Type B pancreatic cell (in vitro differentiated cells): ENCODE measurements around the gene RNF138. TPM values are rescaled to one million over a fixed set of nuclear protein-coding genes. Genes with fewer than 3 reads are reported as not detected.
A peak's percentile ranks its signal among the peaks of the same experiment; 100 is the strongest.
"Not testable (repeated sequence)": the region's sequence is repeated elsewhere in the genome, so short reads cannot be mapped to it uniquely, and the experiment has no call there.

ENCODE experiments used
- DNase-seq: peaks from one replicate; pipeline ENCODE4 v3.0.0; 2021; ENCODE audit warnings: mixed read lengths; ENCODE audit not compliant: unreplicated experiment; ENCODE audit errors: extremely low spot score
- H3K27ac Mint-ChIP-seq: 2 replicates; pipeline ENCODE4 v1.8.0; 2021; ENCODE audit warnings: mild to moderate bottlenecking, mixed read lengths
- H3K27me3 Mint-ChIP-seq: 2 replicates; pipeline ENCODE4 v1.8.0; 2021; ENCODE audit warnings: mixed read lengths
- H3K36me3 Mint-ChIP-seq: 2 replicates; pipeline ENCODE4 v1.8.0; 2021; ENCODE audit warnings: mixed read lengths
- H3K4me1 Mint-ChIP-seq: one replicate; pipeline ENCODE4 v1.8.0; 2021; ENCODE audit warnings: mixed read lengths; ENCODE audit not compliant: unreplicated experiment
- H3K4me3 Mint-ChIP-seq: 2 replicates; pipeline ENCODE4 v1.8.0; 2021; ENCODE audit warnings: mild to moderate bottlenecking, mixed read lengths
- H3K9me3 Mint-ChIP-seq: 2 replicates; pipeline ENCODE4 v1.8.0; 2021; ENCODE audit warnings: mixed read lengths
- total RNA-seq: library from RNA; stranded (reverse); gene quantifications from 2 replicates; pipeline ENCODE4 v1.2.1, GENCODE V29; 2021; ENCODE audit warnings: low replicate concordance
- TF ChIP-seq, protein P1 (sequence below): fragments of 200-600 bp; sonication (generic); conservative IDR thresholded peaks from 2 replicates; pipeline ENCODE4 v1.5.0; 2021; ENCODE audit warnings: antibody characterized with exemption, mild to moderate bottlenecking

The RNF138 gene
- total RNA-seq, 1 donor from 2014 or later: 34.9 TPM

DNA sequence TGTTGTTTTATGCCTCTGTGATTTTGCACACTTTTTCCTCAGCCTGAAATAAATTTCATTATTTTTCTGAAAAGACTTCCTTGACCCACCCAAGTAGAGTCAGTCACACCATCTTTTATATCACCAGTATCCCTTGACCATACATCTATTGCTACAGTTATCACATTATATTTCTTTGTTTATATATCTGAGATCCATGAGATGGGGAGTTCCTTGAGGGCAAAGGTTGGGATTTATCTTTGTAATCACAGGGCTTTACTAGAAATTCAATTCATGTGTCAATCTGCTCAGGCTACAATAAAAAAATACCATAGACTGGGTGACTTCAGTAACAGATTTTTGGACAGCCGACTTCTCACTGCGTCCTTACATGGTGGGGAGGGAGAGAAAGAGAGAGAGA, 12.8 kb upstream of the RNF138 start:
- TF ChIP-seq, protein P1, sequence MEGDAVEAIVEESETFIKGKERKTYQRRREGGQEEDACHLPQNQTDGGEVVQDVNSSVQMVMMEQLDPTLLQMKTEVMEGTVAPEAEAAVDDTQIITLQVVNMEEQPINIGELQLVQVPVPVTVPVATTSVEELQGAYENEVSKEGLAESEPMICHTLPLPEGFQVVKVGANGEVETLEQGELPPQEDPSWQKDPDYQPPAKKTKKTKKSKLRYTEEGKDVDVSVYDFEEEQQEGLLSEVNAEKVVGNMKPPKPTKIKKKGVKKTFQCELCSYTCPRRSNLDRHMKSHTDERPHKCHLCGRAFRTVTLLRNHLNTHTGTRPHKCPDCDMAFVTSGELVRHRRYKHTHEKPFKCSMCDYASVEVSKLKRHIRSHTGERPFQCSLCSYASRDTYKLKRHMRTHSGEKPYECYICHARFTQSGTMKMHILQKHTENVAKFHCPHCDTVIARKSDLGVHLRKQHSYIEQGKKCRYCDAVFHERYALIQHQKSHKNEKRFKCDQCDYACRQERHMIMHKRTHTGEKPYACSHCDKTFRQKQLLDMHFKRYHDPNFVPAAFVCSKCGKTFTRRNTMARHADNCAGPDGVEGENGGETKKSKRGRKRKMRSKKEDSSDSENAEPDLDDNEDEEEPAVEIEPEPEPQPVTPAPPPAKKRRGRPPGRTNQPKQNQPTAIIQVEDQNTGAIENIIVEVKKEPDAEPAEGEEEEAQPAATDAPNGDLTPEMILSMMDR: no peak
- Mint-ChIP-seq H3K27ac (no peak overlapping the region), H3K9me3 (no peaks in the 10 kb centered on the region), H3K36me3 (no peaks in the 10 kb centered on the region), H3K4me3 (no peak overlapping the region), H3K27me3 (no peaks in the 10 kb centered on the region), H3K4me1 (no peaks in the 10 kb centered on the region)
- DNase-seq: no peak

DNA sequence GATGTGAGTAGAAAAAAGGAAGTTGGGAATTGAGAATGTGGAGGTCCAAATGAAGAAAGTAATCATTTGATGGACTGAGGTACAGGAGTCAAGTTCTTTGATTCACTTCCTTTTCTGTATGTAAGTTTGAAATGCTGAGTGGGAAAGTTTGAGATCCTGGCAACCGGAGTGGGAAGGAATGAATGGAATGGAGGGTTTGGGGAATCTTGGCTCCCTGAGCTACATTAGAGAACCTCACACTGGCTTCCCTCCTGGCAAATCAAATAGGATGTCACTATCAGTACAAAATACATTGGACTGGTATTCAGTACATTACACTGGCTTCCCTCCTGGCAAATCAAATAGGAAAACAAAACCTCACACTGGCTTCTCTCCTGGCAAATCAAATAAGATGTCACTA, 9.8 kb upstream of the RNF138 start:
- peaks cover 6% of the 10 kb centered on the region for H3K4me1 Mint-ChIP-seq
- TF ChIP-seq, protein P1: no peak
- H3K4me3 Mint-ChIP-seq: no peak overlapping the region
- H3K27ac Mint-ChIP-seq: no peak overlapping the region
- H3K9me3 Mint-ChIP-seq: no peaks in the 10 kb centered on the region
- H3K36me3 Mint-ChIP-seq: no peaks in the 10 kb centered on the region
- no peaks in the 10 kb centered on the region for H3K27me3 Mint-ChIP-seq
- no peak for DNase-seq

DNA sequence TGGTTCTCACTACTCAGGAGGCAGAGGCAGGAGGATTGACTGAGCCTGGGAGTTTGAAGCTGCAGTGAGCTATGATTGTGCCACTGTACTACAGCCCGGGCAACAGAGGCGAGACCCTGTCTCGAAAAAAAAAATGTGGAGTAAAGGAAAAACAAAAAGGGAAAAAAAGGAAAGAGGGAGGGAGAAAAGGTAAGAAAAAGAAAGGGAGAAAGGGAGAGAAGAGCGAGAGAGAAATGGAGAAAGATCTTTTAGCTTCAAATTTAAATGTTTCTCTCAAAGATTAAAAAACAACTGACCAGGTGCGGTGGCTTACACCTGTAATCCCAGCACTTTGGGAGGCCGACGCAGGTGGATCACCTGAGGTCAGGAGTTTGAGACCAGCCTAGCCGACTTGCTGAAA, 7.9 kb upstream of the RNF138 start:
- H3K27me3 Mint-ChIP-seq: no peaks in the 10 kb centered on the region
- H3K4me3 Mint-ChIP-seq: no peak overlapping the region

DNA sequence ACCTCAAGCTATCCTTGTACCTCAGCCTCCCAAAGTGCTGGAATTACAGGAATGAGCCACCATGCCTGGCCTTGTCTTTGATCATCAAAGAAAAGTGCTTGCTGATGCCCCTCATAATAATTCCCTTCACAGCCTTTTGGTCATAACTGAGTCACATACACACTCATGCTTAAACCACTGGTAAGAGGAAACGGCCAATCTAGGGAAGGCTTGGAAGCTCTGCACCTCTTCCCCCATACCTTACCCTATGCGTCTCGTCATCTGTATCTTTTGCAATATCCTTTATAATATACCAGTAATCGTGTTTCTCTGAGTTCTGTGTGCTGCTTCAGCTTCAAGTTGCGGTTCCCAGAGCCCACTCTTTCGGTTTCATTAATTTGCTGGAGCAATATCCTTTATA, 4.8 kb upstream of the RNF138 start:
- no peak for DNase-seq
- Mint-ChIP-seq H3K27me3 (no peaks in the 10 kb centered on the region), H3K9me3 (no peaks in the 10 kb centered on the region), H3K4me3 (no peak overlapping the region), H3K27ac (no peak overlapping the region), H3K4me1 (peaks cover 10% of the 10 kb centered on the region), H3K36me3 (no peaks in the 10 kb centered on the region)
- TF ChIP-seq, protein P1: no peak

More for the DNA sequence above, 7.9 kb upstream of the RNF138 start:
- TF ChIP-seq, protein P1: no peak
- H3K36me3 Mint-ChIP-seq: no peaks in the 10 kb centered on the region
- H3K27ac Mint-ChIP-seq: no peak overlapping the region
- DNase-seq: no peak
- H3K9me3 Mint-ChIP-seq: no peaks in the 10 kb centered on the region
- H3K4me1 Mint-ChIP-seq: peaks cover 10% of the 10 kb centered on the region

DNA sequence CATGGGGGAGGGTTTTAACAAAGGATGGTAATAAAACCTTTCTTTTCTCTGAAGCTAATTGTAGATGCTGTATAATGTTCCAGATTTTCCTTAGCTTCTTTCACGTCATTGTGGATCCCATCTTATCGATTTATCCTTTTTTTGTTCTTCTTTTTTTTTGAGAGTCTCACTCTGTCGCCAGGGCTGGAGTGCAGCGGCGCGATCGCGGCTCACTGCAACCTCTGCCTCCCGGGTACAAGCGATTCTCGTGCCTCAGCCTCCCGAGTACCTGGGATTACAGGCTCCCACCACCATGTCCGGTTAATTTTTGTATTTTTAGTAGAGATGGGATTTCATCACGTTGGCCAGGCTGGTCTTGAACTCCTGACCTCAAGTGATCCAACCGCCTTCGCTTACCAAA, 843 bp upstream of the RNF138 start:
- H3K9me3 Mint-ChIP-seq, H3K27ac Mint-ChIP-seq, DNase-seq, H3K27me3 Mint-ChIP-seq: not testable (repeated sequence)
- Mint-ChIP-seq H3K36me3 (peaks cover 17% of the 10 kb centered on the region), H3K4me1 (peaks cover 21% of the 10 kb centered on the region), H3K4me3 (peak overlapping the region; percentile 47)

DNA sequence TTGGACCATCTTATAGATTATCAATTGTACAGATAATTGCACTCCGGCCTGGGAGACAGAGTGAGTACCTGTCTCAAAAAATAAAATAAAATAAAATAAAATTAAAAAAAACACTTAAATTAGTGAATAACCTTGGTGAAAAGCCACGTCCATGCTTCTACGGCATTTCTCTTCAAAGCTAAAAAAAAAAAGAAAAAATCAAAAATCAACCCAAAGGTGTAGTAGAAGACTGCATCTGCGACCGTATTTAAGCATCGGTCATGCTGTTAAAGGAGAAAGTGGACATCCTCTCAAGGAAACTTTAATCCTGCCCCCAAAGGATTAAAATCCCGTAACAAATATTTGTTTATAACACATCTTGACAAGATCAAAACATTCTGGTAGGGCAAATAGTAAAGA, 350 bp upstream of the RNF138 start:
- Mint-ChIP-seq H3K4me1 (peaks cover 26% of the 10 kb centered on the region), H3K27ac (peak overlapping the region; percentile 85), H3K4me3 (peak overlapping the region; percentile 98), H3K27me3 (no peaks in the 10 kb centered on the region), H3K36me3 (peaks cover 22% of the 10 kb centered on the region), H3K9me3 (no peaks in the 10 kb centered on the region)
- TF ChIP-seq, protein P1: no peak
- DNase-seq: no peak
